RWPE1 (cell line): ENCODE data around the gene POU2F1.
A peak's percentile ranks its signal among the peaks of the same experiment; 100 is the strongest.

Source experiments
- CTCF ChIA-PET: fragments of 350-600 bp; sonication (Branson Sonifier 250); formaldehyde crosslinking; extraction: SDS; loops from one replicate; lab custom pipeline; 2021; lab: Yijun Ruan, JAX
- POLR2A ChIA-PET: fragments of 400-600 bp; formaldehyde crosslinking; extraction: SDS; loops from one replicate; lab custom pipeline; 2020; ENCODE audit warnings: antibody characterized with exemption; ENCODE audit not compliant: low non-redundant PET; lab: Yijun Ruan, JAX
- DNase-seq: peaks from one replicate; pipeline ENCODE4 v3.0.0; 2012; ENCODE audit warnings: low spot score
- H3K27ac ChIP-seq: fragments of 450-650 bp; 2 replicates; pipeline ENCODE4 v1.5.1; 2017
- CTCF ChIP-seq: fragments of 450-650 bp; conservative IDR thresholded peaks from 2 replicates; pipeline ENCODE4 v1.5.1; 2017; ENCODE audit warnings: low read depth, mild to moderate bottlenecking

The POU2F1 gene

GRCh38 chr1:167434306-167434705, 213.6 kb downstream of the POU2F1 start:
- ChIA-PET POLR2A (no interaction called here), CTCF (no interaction called here)
- DNase-seq: no peak
- H3K27ac ChIP-seq: no peak overlapping the region
- no peak for TF ChIP-seq CTCF

GRCh38 chr1:167435484-167435883, 214.8 kb downstream of the POU2F1 start:
- ChIA-PET CTCF (no interaction called here), POLR2A (no interaction called here)
- no peak for TF ChIP-seq CTCF
- no peak for DNase-seq
- no peak overlapping the region for H3K27ac ChIP-seq

- DNase-seq: no peak
- H3K27ac ChIP-seq: no peak overlapping the region
- ChIA-PET CTCF (interaction anchor here (0.6 to 1.1 kb wide), 4 partner anchors 15 to 296 kb away, joined by 3 to 5 read pairs (median 4); no protein-coding TSS in a partner anchor), POLR2A (no interaction called here)
- TF ChIP-seq CTCF: no peak
These were observed 217.8 kb downstream of the POU2F1 start for GRCh38 chr1:167438171-167439138.

GRCh38 chr1:167439301-167439988, 218.8 kb downstream of the POU2F1 start:
- POLR2A ChIA-PET: no interaction called here
- DNase-seq: peak; percentile 36
- H3K27ac ChIP-seq: no peak overlapping the region

GRCh38 chr1:167440345-167440744, 219.7 kb downstream of the POU2F1 start:
- POLR2A ChIA-PET: no interaction called here
- CTCF ChIA-PET: interaction anchor here (0.6 to 1.7 kb wide), 4 partner anchors 162 to 513 kb away, joined by 3 to 11 read pairs (median 3); no protein-coding TSS in a partner anchor
- no peak overlapping the region for H3K27ac ChIP-seq
- no peak for TF ChIP-seq CTCF
- no peak for DNase-seq

More at GRCh38 chr1:167439301-167439988, 218.8 kb downstream of the POU2F1 start:
- peak; percentile 29; the same call in 1 of the 2 replicates for TF ChIP-seq CTCF
- CTCF ChIA-PET: interaction anchor here (0.6 to 1.1 kb wide), 5 partner anchors 16 to 512 kb away, joined by 3 to 5 read pairs (median 3); no protein-coding TSS in a partner anchor

- H3K27ac ChIP-seq: no peak overlapping the region
- TF ChIP-seq CTCF: no peak
- CTCF ChIA-PET: interaction anchor here (0.9 to 1.7 kb wide), 4 partner anchors 9 to 374 kb away, joined by 3 to 11 read pairs (median 4); no protein-coding TSS in a partner anchor
- POLR2A ChIA-PET: no interaction called here
- no peak for DNase-seq
These were observed 220.1 kb downstream of the POU2F1 start for GRCh38 chr1:167440776-167441175.
